ENCODE results near the gene FZR1. TPM values are rescaled to one million over a fixed set of nuclear protein-coding genes. Genes with fewer than 3 reads are reported as not detected.

FZR1 gene
- total RNA-seq, 1 experiment from 2014 or later, result 59.1 TPM

DNA sequence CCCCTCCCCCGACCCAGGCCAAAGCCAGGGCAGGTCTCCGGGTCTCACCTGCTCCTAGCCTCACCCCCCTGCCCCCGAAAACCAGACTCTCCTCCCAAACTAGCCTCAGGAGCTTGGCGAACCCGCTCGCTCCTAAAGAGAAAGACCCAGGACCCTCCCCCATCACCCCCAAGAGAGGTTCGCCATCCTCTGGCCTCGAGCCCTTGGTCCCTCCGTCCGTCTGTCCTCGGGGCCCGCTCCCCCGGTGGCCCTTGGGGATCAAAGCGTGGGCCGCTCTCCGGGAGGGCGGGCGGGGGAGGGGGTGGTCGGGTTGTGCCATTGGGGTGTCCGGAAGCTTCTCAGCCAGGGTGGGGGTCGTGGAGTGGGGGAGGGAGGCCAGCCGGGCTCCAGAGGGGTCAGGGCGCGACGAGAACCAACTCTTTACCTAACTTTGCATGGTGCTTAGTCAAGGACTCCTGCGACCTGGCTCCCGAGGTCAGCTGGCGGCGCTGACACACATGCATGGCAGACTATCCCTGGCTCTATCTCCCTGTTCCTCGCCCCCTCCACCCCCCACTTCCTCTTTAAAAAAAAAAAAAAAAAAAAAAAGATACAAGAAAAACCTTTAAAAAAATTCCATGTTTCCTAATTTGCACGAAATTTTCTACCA lies 41.4 kb upstream of the FZR1 start:
- no peaks in the 10 kb centered on the region for H3K4me1 ChIP-seq
- no peaks in the 10 kb centered on the region for H3K36me3 ChIP-seq (ENCODE audit: control insufficient read depth, insufficient read depth, low read length)
- intact Hi-C loops (cut with micrococcal nuclease; ENCODE audit: unreplicated experiment), result no loop called here
- no peaks in the 10 kb centered on the region for H3K9me3 ChIP-seq
- TF ChIP-seq, protein P1, sequence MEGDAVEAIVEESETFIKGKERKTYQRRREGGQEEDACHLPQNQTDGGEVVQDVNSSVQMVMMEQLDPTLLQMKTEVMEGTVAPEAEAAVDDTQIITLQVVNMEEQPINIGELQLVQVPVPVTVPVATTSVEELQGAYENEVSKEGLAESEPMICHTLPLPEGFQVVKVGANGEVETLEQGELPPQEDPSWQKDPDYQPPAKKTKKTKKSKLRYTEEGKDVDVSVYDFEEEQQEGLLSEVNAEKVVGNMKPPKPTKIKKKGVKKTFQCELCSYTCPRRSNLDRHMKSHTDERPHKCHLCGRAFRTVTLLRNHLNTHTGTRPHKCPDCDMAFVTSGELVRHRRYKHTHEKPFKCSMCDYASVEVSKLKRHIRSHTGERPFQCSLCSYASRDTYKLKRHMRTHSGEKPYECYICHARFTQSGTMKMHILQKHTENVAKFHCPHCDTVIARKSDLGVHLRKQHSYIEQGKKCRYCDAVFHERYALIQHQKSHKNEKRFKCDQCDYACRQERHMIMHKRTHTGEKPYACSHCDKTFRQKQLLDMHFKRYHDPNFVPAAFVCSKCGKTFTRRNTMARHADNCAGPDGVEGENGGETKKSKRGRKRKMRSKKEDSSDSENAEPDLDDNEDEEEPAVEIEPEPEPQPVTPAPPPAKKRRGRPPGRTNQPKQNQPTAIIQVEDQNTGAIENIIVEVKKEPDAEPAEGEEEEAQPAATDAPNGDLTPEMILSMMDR (IDR thresholded peaks at IDR 0.05; ENCODE audit: insufficient read depth in 1 of 2, low read depth in 1 of 2, low read length in 1 of 2, severe bottlenecking in 1 of 2, unreplicated experiment in 1 of 2), result no peak
- H3K4me3 ChIP-seq (ENCODE audit: low read depth, low read length), result no peak overlapping the region
- Mint-ChIP-seq H3K4me3 (ENCODE audit: unreplicated experiment) (no peak overlapping the region), H3K36me3 (ENCODE audit: insufficient read depth, unreplicated experiment) (peaks cover 5% of the 10 kb centered on the region), H3K27ac (ENCODE audit: unreplicated experiment) (no peak overlapping the region), H3K4me1 (ENCODE audit: low read depth, unreplicated experiment) (no peaks in the 10 kb centered on the region), H3K27me3 (ENCODE audit: insufficient read depth, unreplicated experiment) (no peaks in the 10 kb centered on the region), H3K9me3 (ENCODE audit: unreplicated experiment) (no peaks in the 10 kb centered on the region)
- POLR2A ChIA-PET, result no interaction called here
- DNase-seq, result no peak
- no peaks in the 10 kb centered on the region for H3K27me3 ChIP-seq (replicated peaks; ENCODE audit: control insufficient read depth, insufficient read depth, low read length)
- CTCF ChIA-PET, result no interaction called here
- BruUV-seq (replicated peaks), result no TSS peak

- Histone ChIP-seq H3K9me3 (no peaks in the 10 kb centered on the region), H3K4me3 (ENCODE audit: low read depth, low read length) (no peak overlapping the region), H3K4me1 (no peaks in the 10 kb centered on the region), H3K36me3 (ENCODE audit: control insufficient read depth, insufficient read depth, low read length) (no peaks in the 10 kb centered on the region), H3K27me3 (replicated peaks; ENCODE audit: control insufficient read depth, insufficient read depth, low read length) (no peaks in the 10 kb centered on the region)
- no peak for DNase-seq
- H3K4me1 Mint-ChIP-seq (ENCODE audit: low read depth, unreplicated experiment), result no peaks in the 10 kb centered on the region
- TF ChIP-seq, protein P1 (IDR thresholded peaks at IDR 0.05; ENCODE audit: insufficient read depth in 1 of 2, low read depth in 1 of 2, low read length in 1 of 2, severe bottlenecking in 1 of 2, unreplicated experiment in 1 of 2), result no peak
- POLR2A ChIA-PET, result no interaction called here
- H3K27me3 Mint-ChIP-seq (ENCODE audit: insufficient read depth, unreplicated experiment), result no peaks in the 10 kb centered on the region
- BruUV-seq (replicated peaks), result no TSS peak
- intact Hi-C loops (cut with micrococcal nuclease; ENCODE audit: unreplicated experiment), result no loop called here
- no peaks in the 10 kb centered on the region for H3K9me3 Mint-ChIP-seq (ENCODE audit: unreplicated experiment)
- H3K36me3 Mint-ChIP-seq (ENCODE audit: insufficient read depth, unreplicated experiment), result peaks cover 5% of the 10 kb centered on the region
- no peak overlapping the region for H3K27ac Mint-ChIP-seq (ENCODE audit: unreplicated experiment)
- H3K4me3 Mint-ChIP-seq (ENCODE audit: unreplicated experiment), result no peak overlapping the region
- CTCF ChIA-PET, result no interaction called here
Observed at GRCh38 chr19:3465552-3465951, 40.6 kb upstream of the FZR1 start.

GRCh38 chr19:3466635-3467034 lies 39.5 kb upstream of the FZR1 start:
- TF ChIP-seq, protein P1 (IDR thresholded peaks at IDR 0.05; ENCODE audit: insufficient read depth in 1 of 2, low read depth in 1 of 2, low read length in 1 of 2, severe bottlenecking in 1 of 2, unreplicated experiment in 1 of 2), result no peak
- POLR2A ChIA-PET, result no interaction called here

More at GRCh38 chr19:3466635-3467034, 39.5 kb upstream of the FZR1 start:
- Mint-ChIP-seq H3K27me3 (ENCODE audit: insufficient read depth, unreplicated experiment) (no peaks in the 10 kb centered on the region), H3K4me3 (ENCODE audit: unreplicated experiment) (no peak overlapping the region), H3K27ac (ENCODE audit: unreplicated experiment) (no peak overlapping the region), H3K4me1 (ENCODE audit: low read depth, unreplicated experiment) (no peaks in the 10 kb centered on the region), H3K36me3 (ENCODE audit: insufficient read depth, unreplicated experiment) (peaks cover 5% of the 10 kb centered on the region), H3K9me3 (ENCODE audit: unreplicated experiment) (no peaks in the 10 kb centered on the region)
- H3K4me1 ChIP-seq, result no peaks in the 10 kb centered on the region
- BruUV-seq (replicated peaks), result no TSS peak
- H3K27me3 ChIP-seq (replicated peaks; ENCODE audit: control insufficient read depth, insufficient read depth, low read length), result no peaks in the 10 kb centered on the region
- intact Hi-C loops (cut with micrococcal nuclease; ENCODE audit: unreplicated experiment), result no loop called here
- no peak overlapping the region for H3K4me3 ChIP-seq (ENCODE audit: low read depth, low read length)
- CTCF ChIA-PET, result no interaction called here
- no peak for DNase-seq
- no peaks in the 10 kb centered on the region for H3K36me3 ChIP-seq (ENCODE audit: control insufficient read depth, insufficient read depth, low read length)
- no peaks in the 10 kb centered on the region for H3K9me3 ChIP-seq

All from Caco-2 (cell line).